Measurements from ENCODE around the gene PRKG1. TPM values are rescaled to one million over a fixed set of nuclear protein-coding genes. Genes with fewer than 3 reads are reported as not detected.
"Not testable (repeated sequence)": the region's sequence is repeated elsewhere in the genome, so short reads cannot be mapped to it uniquely, and the experiment has no call there.

The PRKG1 gene
- total and polyA plus RNA-seq, 4 donors: 26.2 to 199 (median 94.1) TPM

DNA sequence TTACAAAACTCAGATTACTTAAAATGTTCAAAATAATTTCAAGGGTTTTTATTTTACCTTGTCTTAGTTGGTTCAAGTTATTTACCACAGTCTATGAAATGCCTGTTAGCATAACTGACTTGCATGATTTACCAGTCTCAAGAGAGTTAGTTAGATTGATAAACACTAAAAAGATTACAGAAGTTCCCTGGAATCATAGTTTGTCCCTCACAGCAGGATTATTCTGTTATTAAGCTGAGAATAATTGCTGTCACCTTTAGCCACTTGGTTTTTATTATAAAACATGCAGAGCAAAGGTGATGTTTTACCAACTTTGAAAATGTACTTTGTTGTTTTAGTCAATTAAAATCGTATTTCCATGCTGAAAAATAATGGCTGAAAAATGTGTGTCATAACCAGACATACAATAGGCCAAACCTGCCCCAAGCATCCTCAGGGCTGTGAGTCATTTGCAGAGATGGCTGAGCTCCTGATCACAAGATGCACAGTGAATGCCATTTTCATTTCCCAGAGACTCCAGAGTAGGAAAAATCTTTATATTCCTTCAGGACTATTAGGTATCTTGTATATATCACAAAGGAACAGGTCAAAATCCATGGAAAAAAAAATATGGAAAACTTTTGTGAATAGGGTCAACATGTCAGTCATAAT, 1152.0 kb downstream of the PRKG1 start:
- ATAC-seq (ENCODE audit: low FRiP score) (no peak), DNase-seq (no peak)
- Histone ChIP-seq H3K4me1 (ENCODE audit: control insufficient read depth in 1 of 2, insufficient read depth in 2 of 2, low read length in 2 of 2) (no peaks in the 10 kb centered on the region), H3K36me3 (ENCODE audit: control insufficient read depth in 1 of 2, insufficient read depth in 2 of 2, low read length in 1 of 2) (peaks cover 0 to 2% of the 10 kb centered on the region in 2 donors), H3K27ac (ENCODE audit: low read depth in 1 of 2, low read length in 2 of 2) (no peak overlapping the region), H3K4me3 (ENCODE audit: low read length in 2 of 2) (no peak overlapping the region), H3K27me3 (ENCODE audit: control insufficient read depth in 1 of 2, insufficient read depth in 2 of 2, low read length in 1 of 2) (no peaks in the 10 kb centered on the region), H3K9me3 (ENCODE audit: control insufficient read depth, low read length) (no peaks in the 10 kb centered on the region)
- intact Hi-C loops (cut with DNase I): no loop called here
- 17 to 31% methylated on average over 1 of the region's 1 CpG for WGBS, 2 donors

DNA sequence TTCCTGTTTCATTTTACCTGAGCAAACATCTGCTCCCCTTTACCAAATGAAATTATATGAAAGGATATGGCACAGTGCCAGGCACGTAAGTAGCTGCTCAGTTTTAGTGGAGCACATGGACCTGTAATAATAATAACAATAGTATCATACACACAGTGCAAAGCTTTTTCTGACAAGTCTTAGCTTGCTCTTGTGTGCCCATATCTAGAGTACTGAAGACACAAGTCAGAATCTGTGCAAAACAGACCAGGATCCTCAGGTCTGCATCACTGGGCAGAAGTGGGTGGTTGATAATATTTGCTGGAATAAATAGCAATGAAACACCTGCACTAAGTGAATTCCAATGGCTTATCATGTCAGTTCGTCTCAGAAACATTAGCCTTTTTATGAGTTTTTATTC, 1154.3 kb downstream of the PRKG1 start:
- Histone ChIP-seq H3K9me3 (ENCODE audit: control insufficient read depth, low read length) (no peaks in the 10 kb centered on the region), H3K27ac (ENCODE audit: low read depth in 1 of 2, low read length in 2 of 2) (no peak overlapping the region), H3K4me1 (ENCODE audit: control insufficient read depth in 1 of 2, insufficient read depth in 2 of 2, low read length in 2 of 2) (no peaks in the 10 kb centered on the region), H3K27me3 (ENCODE audit: control insufficient read depth in 1 of 2, insufficient read depth in 2 of 2, low read length in 1 of 2) (no peaks in the 10 kb centered on the region), H3K4me3 (ENCODE audit: low read length in 2 of 2) (no peak overlapping the region), H3K36me3 (ENCODE audit: control insufficient read depth in 1 of 2, insufficient read depth in 2 of 2, low read length in 1 of 2) (no peaks in the 10 kb centered on the region)
- no peak for ATAC-seq (ENCODE audit: low FRiP score)
- no peak for DNase-seq
- intact Hi-C loops (cut with DNase I): no loop called here
- WGBS, 2 donors: 63 to 66% methylated on average over 2 of the region's 2 CpGs

DNA sequence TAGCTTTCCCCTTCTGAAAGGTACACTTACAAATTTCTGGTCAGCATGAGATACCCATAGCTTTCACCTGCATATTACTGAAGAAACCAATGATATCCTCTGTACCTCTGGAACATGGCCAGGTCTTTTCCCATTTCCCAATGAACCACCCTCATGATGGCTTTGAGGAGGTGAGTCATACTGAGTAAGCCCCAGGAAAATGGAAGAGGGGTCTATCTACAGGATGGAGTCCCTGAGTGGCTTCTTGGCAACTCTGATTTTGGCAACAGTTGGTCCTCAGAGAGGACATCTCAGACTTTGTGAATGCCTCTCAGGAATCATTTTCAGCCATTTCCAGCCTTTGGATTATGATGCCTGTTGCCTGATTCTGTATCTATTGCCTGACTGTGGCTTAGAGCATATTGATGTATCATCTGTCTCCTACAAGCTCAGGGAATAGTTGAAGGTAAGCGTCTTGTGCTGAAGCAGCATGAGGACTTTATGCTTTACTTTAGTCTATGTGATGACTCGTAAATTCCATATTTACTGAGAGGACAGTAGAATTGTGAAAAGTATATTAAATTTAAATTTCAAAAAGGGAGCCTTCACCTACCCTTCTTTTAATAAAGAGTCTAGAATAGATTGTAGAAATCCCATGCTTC, 1155.1 kb downstream of the PRKG1 start:
- no peaks in the 10 kb centered on the region for H3K9me3 ChIP-seq (ENCODE audit: control insufficient read depth, low read length)
- no peaks in the 10 kb centered on the region for H3K27me3 ChIP-seq (ENCODE audit: control insufficient read depth in 1 of 2, insufficient read depth in 2 of 2, low read length in 1 of 2)
- ATAC-seq (ENCODE audit: low FRiP score) (no peak), DNase-seq (no peak)
- WGBS, 2 donors: 97 to 98% methylated on average over 2 of the region's 2 CpGs
- H3K36me3 ChIP-seq (ENCODE audit: control insufficient read depth in 1 of 2, insufficient read depth in 2 of 2, low read length in 1 of 2): no peaks in the 10 kb centered on the region
- no peak overlapping the region for H3K4me3 ChIP-seq (ENCODE audit: low read length in 2 of 2)
- no peaks in the 10 kb centered on the region for H3K4me1 ChIP-seq (ENCODE audit: control insufficient read depth in 1 of 2, insufficient read depth in 2 of 2, low read length in 2 of 2)
- intact Hi-C loops (cut with DNase I): no loop called here
- H3K27ac ChIP-seq (ENCODE audit: low read depth in 1 of 2, low read length in 2 of 2): no peak overlapping the region

GRCh38 chr10:52232561-52233350, 1158.5 kb downstream of the PRKG1 start:
- no peaks in the 10 kb centered on the region for H3K9me3 ChIP-seq (ENCODE audit: control insufficient read depth, low read length)
- no peaks in the 10 kb centered on the region for H3K27me3 ChIP-seq (ENCODE audit: control insufficient read depth in 1 of 2, insufficient read depth in 2 of 2, low read length in 1 of 2)
- ATAC-seq (ENCODE audit: low FRiP score): no peak
- no peaks in the 10 kb centered on the region for H3K36me3 ChIP-seq (ENCODE audit: control insufficient read depth in 1 of 2, insufficient read depth in 2 of 2, low read length in 1 of 2)
- no peaks in the 10 kb centered on the region for H3K4me1 ChIP-seq (ENCODE audit: control insufficient read depth in 1 of 2, insufficient read depth in 2 of 2, low read length in 2 of 2)
- 55 to 58% methylated on average over 4 of the region's 4 CpGs for WGBS, 2 donors
- no peak overlapping the region for H3K4me3 ChIP-seq (ENCODE audit: low read length in 2 of 2)
- no peak for DNase-seq
- H3K27ac ChIP-seq (ENCODE audit: low read depth in 1 of 2, low read length in 2 of 2): no peak overlapping the region
- intact Hi-C loops (cut with DNase I): no loop called here

DNA sequence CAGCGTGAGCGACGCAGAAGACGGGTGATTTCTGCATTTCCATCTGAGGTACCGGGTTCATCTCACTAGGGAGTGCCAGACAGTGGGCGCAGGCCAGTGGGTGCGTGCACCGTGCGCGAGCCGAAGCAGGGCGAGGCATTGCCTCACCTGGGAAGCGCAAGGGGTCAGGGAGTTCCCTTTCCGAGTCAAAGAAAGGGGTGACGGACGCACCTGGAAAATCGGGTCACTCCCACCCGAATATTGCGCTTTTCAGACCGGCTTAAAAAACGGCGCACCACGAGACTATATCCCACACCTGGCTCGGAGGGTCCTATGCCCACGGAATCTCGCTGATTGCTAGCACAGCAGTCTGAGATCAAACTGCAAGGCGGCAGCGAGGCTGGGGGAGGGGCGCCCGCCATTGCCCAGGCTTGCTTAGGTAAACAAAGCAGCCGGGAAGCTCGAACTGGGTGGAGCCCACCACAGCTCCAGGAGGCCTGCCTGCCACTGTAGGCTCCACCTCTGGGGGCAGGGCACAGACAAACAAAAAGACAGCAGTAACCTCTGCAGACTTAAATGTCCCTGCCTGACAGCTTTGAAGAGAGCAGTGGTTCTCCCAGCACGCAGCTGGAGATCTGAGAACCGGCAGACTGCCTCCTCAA, 1159.2 kb downstream of the PRKG1 start:
- intact Hi-C loops (cut with DNase I); DNase-seq; H3K4me3 ChIP-seq (ENCODE audit: low read length in 2 of 2); ATAC-seq (ENCODE audit: low FRiP score); H3K9me3 ChIP-seq (ENCODE audit: control insufficient read depth, low read length); H3K4me1 ChIP-seq (ENCODE audit: control insufficient read depth in 1 of 2, insufficient read depth in 2 of 2, low read length in 2 of 2); H3K27me3 ChIP-seq (ENCODE audit: control insufficient read depth in 1 of 2, insufficient read depth in 2 of 2, low read length in 1 of 2); H3K36me3 ChIP-seq (ENCODE audit: control insufficient read depth in 1 of 2, insufficient read depth in 2 of 2, low read length in 1 of 2); H3K27ac ChIP-seq (ENCODE audit: low read depth in 1 of 2, low read length in 2 of 2): not testable (repeated sequence)
- WGBS, 2 donors: 10 to 23% methylated on average over 5 to 7 of the region's 34 CpGs

DNA sequence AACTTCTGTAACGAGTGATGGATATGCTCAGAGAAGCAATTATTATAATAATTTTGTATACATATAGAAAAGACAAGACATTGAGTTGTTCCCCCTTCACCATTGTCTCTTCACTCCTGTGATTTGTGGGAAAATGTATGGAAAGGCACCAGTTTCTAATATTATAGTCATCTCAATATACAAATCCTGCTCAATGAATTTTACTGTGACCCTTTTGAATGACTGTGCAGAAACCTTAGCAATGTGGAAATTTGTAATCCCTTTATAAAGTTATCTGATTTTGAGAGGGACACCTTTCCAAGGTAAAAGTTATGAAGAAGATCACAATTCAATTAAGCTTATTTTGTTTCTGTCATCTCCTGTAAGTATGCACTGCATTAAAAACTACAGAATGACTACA, 1165.5 kb downstream of the PRKG1 start:
- Histone ChIP-seq H3K9me3 (ENCODE audit: control insufficient read depth, low read length) (no peaks in the 10 kb centered on the region), H3K27ac (ENCODE audit: low read depth in 1 of 2, low read length in 2 of 2) (no peak overlapping the region), H3K4me3 (ENCODE audit: low read length in 2 of 2) (no peak overlapping the region), H3K4me1 (ENCODE audit: control insufficient read depth in 1 of 2, insufficient read depth in 2 of 2, low read length in 2 of 2) (no peaks in the 10 kb centered on the region), H3K36me3 (ENCODE audit: control insufficient read depth in 1 of 2, insufficient read depth in 2 of 2, low read length in 1 of 2) (no peaks in the 10 kb centered on the region), H3K27me3 (ENCODE audit: control insufficient read depth in 1 of 2, insufficient read depth in 2 of 2, low read length in 1 of 2) (no peaks in the 10 kb centered on the region)
- no peak for DNase-seq
- intact Hi-C loops (cut with DNase I): no loop called here
- 96 to 97% methylated on average over 1 of the region's 1 CpG for WGBS, 2 donors
- ATAC-seq (ENCODE audit: low FRiP score): no peak

GRCh38 chr10:52245547-52245946, 1171.3 kb downstream of the PRKG1 start:
- no peaks in the 10 kb centered on the region for H3K27me3 ChIP-seq (ENCODE audit: control insufficient read depth in 1 of 2, insufficient read depth in 2 of 2, low read length in 1 of 2)
- peaks cover 0 to 2% of the 10 kb centered on the region in 2 donors for H3K4me1 ChIP-seq (ENCODE audit: control insufficient read depth in 1 of 2, insufficient read depth in 2 of 2, low read length in 2 of 2)
- intact Hi-C loops (cut with DNase I): no loop called here
- WGBS, 2 donors: 97 to 99% methylated on average over 2 of the region's 2 CpGs
- H3K27ac ChIP-seq (ENCODE audit: low read depth in 1 of 2, low read length in 2 of 2): no peak overlapping the region
- ATAC-seq (ENCODE audit: low FRiP score): no peak
- no peaks in the 10 kb centered on the region for H3K36me3 ChIP-seq (ENCODE audit: control insufficient read depth in 1 of 2, insufficient read depth in 2 of 2, low read length in 1 of 2)
- H3K9me3 ChIP-seq (ENCODE audit: control insufficient read depth, low read length): no peaks in the 10 kb centered on the region
- no peak for DNase-seq
- H3K4me3 ChIP-seq (ENCODE audit: low read length in 2 of 2): no peak overlapping the region

DNA sequence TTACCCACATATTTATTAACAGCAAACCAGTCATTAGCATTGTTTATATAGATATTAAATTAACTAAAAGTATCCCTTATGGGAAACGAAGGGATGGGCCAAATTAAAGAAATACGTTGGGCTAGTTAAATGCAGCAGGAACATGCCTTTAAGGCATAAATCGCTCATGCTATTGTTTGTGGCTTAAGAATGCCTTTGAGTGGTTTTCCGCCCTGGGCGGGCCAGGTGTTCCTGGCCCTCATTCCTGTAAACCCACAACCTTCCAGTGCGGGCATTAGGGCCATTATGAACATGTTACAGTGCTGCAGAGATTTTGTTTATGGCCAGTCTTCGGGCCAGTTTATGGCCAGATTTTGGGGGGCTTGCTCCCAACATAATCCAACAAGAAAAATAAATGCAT, 1173.6 kb downstream of the PRKG1 start:
- intact Hi-C loops (cut with DNase I); H3K36me3 ChIP-seq (ENCODE audit: control insufficient read depth in 1 of 2, insufficient read depth in 2 of 2, low read length in 1 of 2); H3K9me3 ChIP-seq (ENCODE audit: control insufficient read depth, low read length); ATAC-seq (ENCODE audit: low FRiP score); H3K4me3 ChIP-seq (ENCODE audit: low read length in 2 of 2); H3K27me3 ChIP-seq (ENCODE audit: control insufficient read depth in 1 of 2, insufficient read depth in 2 of 2, low read length in 1 of 2); H3K4me1 ChIP-seq (ENCODE audit: control insufficient read depth in 1 of 2, insufficient read depth in 2 of 2, low read length in 2 of 2); H3K27ac ChIP-seq (ENCODE audit: low read depth in 1 of 2, low read length in 2 of 2); DNase-seq: not testable (repeated sequence)
- 96 to 97% methylated on average over 7 of the region's 7 CpGs for WGBS, 2 donors
